Panc1 (cell line): ENCODE results near the gene MCU. TPM values are rescaled to one million over a fixed set of nuclear protein-coding genes. Genes with fewer than 3 reads are reported as not detected.

Source experiments
- ATAC-seq: fragments of 200-7000 bp; cut with Tn5 transposase; 2 replicates; pipeline ENCODE4 v1.9.1; 2020; ENCODE audit warnings: mild to moderate bottlenecking, moderate library complexity
- BruUV-seq: library from RNA; stranded (reverse); fragments of 400-500 nt; replicated peaks from 2 replicates; lab custom pipeline; 2021; lab: Mats Ljungman, UMichigan
- CTCF ChIA-PET: fragments of 300-600 bp; sonication (Branson Sonifier 250); formaldehyde crosslinking; loops from one replicate; lab custom pipeline; 2022; ENCODE audit warnings: antibody characterized with exemption; lab: Charles Lee
- POLR2A ChIA-PET: fragments of 300-600 bp; sonication (Branson Sonifier 250); formaldehyde crosslinking; loops from one replicate; lab custom pipeline; 2022; ENCODE audit warnings: antibody characterized with exemption; lab: Charles Lee
- DNase-seq: peaks from one replicate; pipeline ENCODE4 v3.0.0-alpha.2; 2010; ENCODE audit warnings: low read depth, low spot score
- H3K27ac ChIP-seq: 2 replicates; pipeline ENCODE4 v1.5.1; 2011; ENCODE audit warnings: mild to moderate bottlenecking, low read length, inconsistent platforms
- H3K27me3 ChIP-seq: fragments of 200-500 bp; sonication (Bioruptor generic); 2 replicates; pipeline ENCODE4 v1.6.0; 2014; ENCODE audit warnings: low read length, inconsistent platforms; ENCODE audit not compliant: control insufficient read depth, insufficient read depth
- H3K36me3 ChIP-seq: fragments of 200-500 bp; sonication (Bioruptor generic); 2 replicates; pipeline ENCODE4 v1.5.1; 2014; ENCODE audit warnings: inconsistent platforms, mild to moderate bottlenecking, low read length, moderate library complexity; ENCODE audit not compliant: control insufficient read depth, insufficient read depth
- H3K4me1 ChIP-seq: 2 replicates; pipeline ENCODE4 v1.5.1; 2011; ENCODE audit warnings: inconsistent platforms, mild to moderate bottlenecking, low read length, moderate library complexity; ENCODE audit not compliant: control insufficient read depth, insufficient read depth
- H3K4me3 ChIP-seq, 2 experiments: 2 replicates each; pipeline ENCODE4 v1.5.1; 2011 to 2012; ENCODE audit warnings: low read depth in 2 of 2, low read length in 2 of 2, mild to moderate bottlenecking in 2 of 2, inconsistent platforms in 1 of 2, moderate library complexity in 1 of 2
- H3K9me3 ChIP-seq: fragments of 200-500 bp; sonication (Bioruptor generic); 2 replicates; pipeline ENCODE4 v1.5.1; 2014; ENCODE audit warnings: low read depth, mild to moderate bottlenecking, inconsistent platforms, low read length, moderate library complexity; ENCODE audit not compliant: control insufficient read depth, insufficient read depth
- POLR2AphosphoS5 ChIP-seq: IDR thresholded peaks from 2 replicates; pipeline ENCODE4 v1.6.1; 2012; ENCODE audit warnings: mild to moderate bottlenecking, low read depth, low read length, moderate library complexity
- SIN3A ChIP-seq: IDR thresholded peaks from 2 replicates; pipeline ENCODE4 v1.6.1; 2012; ENCODE audit warnings: low read depth, mild to moderate bottlenecking, low read length, moderate library complexity, borderline replicate concordance; ENCODE audit not compliant: insufficient read depth
- TCF7L2 ChIP-seq: IDR thresholded peaks from 2 replicates; pipeline ENCODE4 v1.6.1; 2011; ENCODE audit warnings: mild to moderate bottlenecking, low read depth, low read length, inconsistent platforms
- in situ Hi-C: cut with HindIII; loops from 2 replicates; pipeline ENCODE4 v1.10.0; 2016; ENCODE audit warnings: low sequenced_read_pairs, low pct_unique_long_range_greater_than_20kb
- intact Hi-C: fragments of 100-400 bp; cut with micrococcal nuclease; formaldehyde crosslinking; loops from one replicate; pipeline ENCODE4 v1.10.0; 2022; ENCODE audit not compliant: unreplicated experiment
- total RNA-seq: library from RNA; stranded (reverse); gene quantifications from one replicate; pipeline ENCODE4 v1.2.1, GENCODE V29; 2021; ENCODE audit not compliant: unreplicated experiment
- TF ChIP-seq, protein P1 (sequence below): fragments of 450-650 bp; IDR thresholded peaks from 2 replicates; pipeline ENCODE4 v1.5.1; 2017; ENCODE audit warnings: mild to moderate bottlenecking
- TF ChIP-seq, protein P2 (sequence below), 2 experiments: IDR thresholded peaks; 2 replicates each; pipeline ENCODE4 v1.6.1; 2011 to 2012; ENCODE audit warnings: low read depth in 2 of 2, control low read depth in 1 of 2, low read length in 1 of 2, mild to moderate bottlenecking in 1 of 2, moderate library complexity in 1 of 2; ENCODE audit not compliant: insufficient read depth in 1 of 2

The MCU gene
- total RNA-seq, 1 experiment from 2014 or later = 31.6 TPM

DNA sequence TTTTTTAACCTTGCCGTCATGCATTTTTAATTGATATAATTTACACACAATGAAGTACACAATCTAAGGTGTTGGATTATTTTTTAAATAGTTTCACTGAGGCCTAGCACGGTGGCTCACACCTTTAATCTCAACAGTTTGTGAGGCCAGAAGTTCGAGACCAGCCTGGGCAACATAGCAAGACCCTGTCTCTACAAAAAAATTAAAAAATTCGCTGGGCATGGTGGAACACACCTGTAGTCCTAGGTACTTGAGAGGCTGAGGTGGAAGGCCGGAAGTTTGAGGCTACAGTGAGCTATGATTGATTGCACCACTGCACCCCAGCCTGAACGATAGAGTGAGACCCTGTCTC lies 108.8 kb downstream of the MCU start:
- no TSS peak for BruUV-seq
- Histone ChIP-seq H3K9me3 (no peaks in the 10 kb centered on the region), H3K4me1 (peaks cover 6% of the 10 kb centered on the region; the same call in 1 of the 2 replicates), H3K36me3 (no peaks in the 10 kb centered on the region), H3K27me3 (no peaks in the 10 kb centered on the region), H3K4me3 (no peak overlapping the region), H3K27ac (no peak overlapping the region)
- ChIA-PET CTCF (interaction anchor here (0.7 kb wide), 1 partner anchor 60 kb away, joined by 4 read pairs; no protein-coding TSS in a partner anchor), POLR2A (no interaction called here)
- no peak for ATAC-seq
- DNase-seq = no peak
- in situ Hi-C loops (no loop called here), intact Hi-C loops (no loop called here)
- TF ChIP-seq, protein P1, sequence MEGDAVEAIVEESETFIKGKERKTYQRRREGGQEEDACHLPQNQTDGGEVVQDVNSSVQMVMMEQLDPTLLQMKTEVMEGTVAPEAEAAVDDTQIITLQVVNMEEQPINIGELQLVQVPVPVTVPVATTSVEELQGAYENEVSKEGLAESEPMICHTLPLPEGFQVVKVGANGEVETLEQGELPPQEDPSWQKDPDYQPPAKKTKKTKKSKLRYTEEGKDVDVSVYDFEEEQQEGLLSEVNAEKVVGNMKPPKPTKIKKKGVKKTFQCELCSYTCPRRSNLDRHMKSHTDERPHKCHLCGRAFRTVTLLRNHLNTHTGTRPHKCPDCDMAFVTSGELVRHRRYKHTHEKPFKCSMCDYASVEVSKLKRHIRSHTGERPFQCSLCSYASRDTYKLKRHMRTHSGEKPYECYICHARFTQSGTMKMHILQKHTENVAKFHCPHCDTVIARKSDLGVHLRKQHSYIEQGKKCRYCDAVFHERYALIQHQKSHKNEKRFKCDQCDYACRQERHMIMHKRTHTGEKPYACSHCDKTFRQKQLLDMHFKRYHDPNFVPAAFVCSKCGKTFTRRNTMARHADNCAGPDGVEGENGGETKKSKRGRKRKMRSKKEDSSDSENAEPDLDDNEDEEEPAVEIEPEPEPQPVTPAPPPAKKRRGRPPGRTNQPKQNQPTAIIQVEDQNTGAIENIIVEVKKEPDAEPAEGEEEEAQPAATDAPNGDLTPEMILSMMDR = no peak
- no peak for TF ChIP-seq TCF7L2
- no peak for TF ChIP-seq SIN3A

DNA sequence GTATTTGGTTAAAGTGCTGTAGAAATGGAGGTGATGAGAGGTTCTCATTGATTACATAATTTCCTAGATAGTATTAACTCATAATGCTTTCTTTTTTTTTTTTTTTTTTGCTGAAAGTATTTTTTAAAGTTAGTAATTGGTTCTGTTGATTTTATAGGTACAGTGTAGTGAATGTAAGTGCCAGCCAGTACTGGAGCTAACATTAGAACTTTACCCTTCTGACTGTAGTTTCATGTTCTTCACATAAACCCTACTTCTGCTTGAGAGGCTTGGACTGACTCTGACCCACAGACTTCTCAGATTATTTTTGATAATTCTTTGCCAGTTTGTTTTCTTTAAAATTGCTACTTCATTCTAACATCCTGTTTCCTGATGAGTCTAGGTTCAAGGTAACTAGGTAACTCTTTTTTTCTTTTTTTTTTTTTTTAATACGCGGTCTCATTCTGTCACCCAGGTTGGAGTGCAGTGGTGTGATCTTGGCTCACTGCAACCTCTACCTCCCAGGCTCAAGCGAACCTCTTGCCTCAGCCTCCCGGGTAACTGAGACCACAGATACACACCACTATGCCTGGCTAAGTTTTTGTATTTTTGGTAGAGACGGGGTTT lies 109.4 kb downstream of the MCU start:
- Histone ChIP-seq H3K27me3 (no peaks in the 10 kb centered on the region), H3K4me3 (no peak overlapping the region), H3K9me3 (no peaks in the 10 kb centered on the region), H3K36me3 (no peaks in the 10 kb centered on the region), H3K27ac (no peak overlapping the region), H3K4me1 (peaks cover 6% of the 10 kb centered on the region; the same call in 1 of the 2 replicates)
- no peak for TF ChIP-seq POLR2AphosphoS5
- TF ChIP-seq, protein P2, sequence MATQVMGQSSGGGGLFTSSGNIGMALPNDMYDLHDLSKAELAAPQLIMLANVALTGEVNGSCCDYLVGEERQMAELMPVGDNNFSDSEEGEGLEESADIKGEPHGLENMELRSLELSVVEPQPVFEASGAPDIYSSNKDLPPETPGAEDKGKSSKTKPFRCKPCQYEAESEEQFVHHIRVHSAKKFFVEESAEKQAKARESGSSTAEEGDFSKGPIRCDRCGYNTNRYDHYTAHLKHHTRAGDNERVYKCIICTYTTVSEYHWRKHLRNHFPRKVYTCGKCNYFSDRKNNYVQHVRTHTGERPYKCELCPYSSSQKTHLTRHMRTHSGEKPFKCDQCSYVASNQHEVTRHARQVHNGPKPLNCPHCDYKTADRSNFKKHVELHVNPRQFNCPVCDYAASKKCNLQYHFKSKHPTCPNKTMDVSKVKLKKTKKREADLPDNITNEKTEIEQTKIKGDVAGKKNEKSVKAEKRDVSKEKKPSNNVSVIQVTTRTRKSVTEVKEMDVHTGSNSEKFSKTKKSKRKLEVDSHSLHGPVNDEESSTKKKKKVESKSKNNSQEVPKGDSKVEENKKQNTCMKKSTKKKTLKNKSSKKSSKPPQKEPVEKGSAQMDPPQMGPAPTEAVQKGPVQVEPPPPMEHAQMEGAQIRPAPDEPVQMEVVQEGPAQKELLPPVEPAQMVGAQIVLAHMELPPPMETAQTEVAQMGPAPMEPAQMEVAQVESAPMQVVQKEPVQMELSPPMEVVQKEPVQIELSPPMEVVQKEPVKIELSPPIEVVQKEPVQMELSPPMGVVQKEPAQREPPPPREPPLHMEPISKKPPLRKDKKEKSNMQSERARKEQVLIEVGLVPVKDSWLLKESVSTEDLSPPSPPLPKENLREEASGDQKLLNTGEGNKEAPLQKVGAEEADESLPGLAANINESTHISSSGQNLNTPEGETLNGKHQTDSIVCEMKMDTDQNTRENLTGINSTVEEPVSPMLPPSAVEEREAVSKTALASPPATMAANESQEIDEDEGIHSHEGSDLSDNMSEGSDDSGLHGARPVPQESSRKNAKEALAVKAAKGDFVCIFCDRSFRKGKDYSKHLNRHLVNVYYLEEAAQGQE (IDR thresholded peaks at IDR 0.05; ENCODE audit: insufficient read depth in 1 of 2, low read depth in 2 of 2, low read length in 1 of 2) = no peak
- no peak for TF ChIP-seq SIN3A
- TF ChIP-seq, protein P1 = no peak
- TF ChIP-seq TCF7L2 = no peak
- CTCF ChIA-PET = interaction anchor here (0.8 kb wide), 1 partner anchor 106 kb away, joined by 4 read pairs; no protein-coding TSS in a partner anchor
- ATAC-seq (no peak), DNase-seq (no peak)
- BruUV-seq = no TSS peak
- in situ Hi-C loops = no loop called here
- POLR2A ChIA-PET = no interaction called here
- intact Hi-C loops = no loop called here
